HG02973 (cell line): ENCODE data around the gene ATE1.
"Not testable (repeated sequence)": the region's sequence is repeated elsewhere in the genome, so short reads cannot be mapped to it uniquely, and the experiment has no call there.

ENCODE experiments used
- ATAC-seq: cut with Tn5 transposase; IDR thresholded peaks from one replicate; pipeline ENCODE4 v1.9.1; 2021; ENCODE audit warnings: moderate library complexity; ENCODE audit not compliant: unreplicated experiment

Gene ATE1

GRCh38 chr10:121796342-121796741 lies 131.5 kb downstream of the ATE1 start:
- ATAC-seq, result no peak

GRCh38 chr10:121792198-121792597 lies 135.6 kb downstream of the ATE1 start:
- ATAC-seq, result no peak

GRCh38 chr10:121791761-121792160 lies 136.1 kb downstream of the ATE1 start:
- ATAC-seq, result no peak

GRCh38 chr10:121788717-121789116 lies 139.1 kb downstream of the ATE1 start:
- ATAC-seq, result no peak

- ATAC-seq, result no peak
These were observed 139.7 kb downstream of the ATE1 start for GRCh38 chr10:121788115-121788514.

GRCh38 chr10:121787169-121787568 lies 140.7 kb downstream of the ATE1 start:
- no peak for ATAC-seq

GRCh38 chr10:121783782-121784372 lies 144.0 kb downstream of the ATE1 start:
- ATAC-seq, result no peak

- ATAC-seq, result no peak
These were observed 146.7 kb downstream of the ATE1 start for GRCh38 chr10:121781101-121781500.

GRCh38 chr10:121774813-121775212 lies 153.0 kb downstream of the ATE1 start:
- ATAC-seq, result no peak

GRCh38 chr10:121774404-121774803 lies 153.4 kb downstream of the ATE1 start:
- no peak for ATAC-seq

GRCh38 chr10:121772884-121773283 lies 154.9 kb downstream of the ATE1 start:
- ATAC-seq, result no peak

- ATAC-seq, result no peak
These were observed 155.4 kb downstream of the ATE1 start for GRCh38 chr10:121772406-121772805.

- no peak for ATAC-seq
These were observed 155.9 kb downstream of the ATE1 start for GRCh38 chr10:121771966-121772365.

GRCh38 chr10:121766426-121766825 lies 161.4 kb downstream of the ATE1 start:
- no peak for ATAC-seq

GRCh38 chr10:121765204-121765603 lies 162.6 kb downstream of the ATE1 start:
- no peak for ATAC-seq

- ATAC-seq, result no peak
These were observed 163.4 kb downstream of the ATE1 start for GRCh38 chr10:121764233-121764942.

- ATAC-seq, result not testable (repeated sequence)
These were observed 170.6 kb downstream of the ATE1 start for GRCh38 chr10:121757241-121757640.

GRCh38 chr10:121755496-121755895 lies 172.3 kb downstream of the ATE1 start:
- not testable (repeated sequence) for ATAC-seq

- peak; percentile 20 for ATAC-seq
These were observed 173.2 kb downstream of the ATE1 start for GRCh38 chr10:121754666-121755065.

GRCh38 chr10:121753726-121754476 lies 173.9 kb downstream of the ATE1 start:
- peak; percentile 94 for ATAC-seq

- ATAC-seq, result no peak
These were observed 176.6 kb downstream of the ATE1 start for GRCh38 chr10:121751191-121751760.
